Measurements from ENCODE around the gene DENND5B. TPM values are rescaled to one million over a fixed set of nuclear protein-coding genes. Genes with fewer than 3 reads are reported as not detected.

DENND5B gene
- total RNA-seq, 8 experiments from 2014 or later, result 2.6 to 36.9 (median 18.1) TPM

DNA sequence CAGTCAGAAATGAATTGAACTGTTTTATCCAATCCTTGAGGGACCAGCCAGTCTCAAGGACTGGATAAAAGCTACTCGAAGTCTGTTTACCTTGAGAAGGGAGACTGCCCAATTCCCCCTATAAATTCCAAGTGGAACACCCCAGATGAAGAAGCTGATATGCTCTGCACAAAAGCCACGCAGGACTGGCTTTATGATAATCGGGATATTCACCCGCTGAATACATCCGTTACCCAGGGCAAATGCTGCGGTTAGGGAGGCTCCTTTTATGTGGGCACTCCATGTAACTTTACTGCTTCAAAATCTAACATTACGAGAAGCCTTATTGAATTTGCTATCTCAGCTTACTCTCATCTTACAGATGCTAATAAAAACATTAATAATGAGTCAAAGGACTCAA, 119.1 kb downstream of the DENND5B start:
- Histone ChIP-seq H3K4me3 (no peak overlapping the region), H3K4me1 (replicated peaks in 1 of 2) (no peaks in the 10 kb centered on the region), H3K27ac (no peak overlapping the region)
- in situ Hi-C loops (cut with MboI; ENCODE audit: low pct_unique_long_range_greater_than_20kb in 2 of 9, low sequenced_read_pairs in 9 of 9, unreplicated experiment in 9 of 9), result no loop called here
- WGBS, 10 experiments, result 80 to 100% (median 90%) methylated on average over 1 to 6 of the region's 7 CpGs; no CpG with 5 or more reads in 1 of the 10 experiments
- peak in 1 of 8 experiments; percentile 17 for ATAC-seq (replicated peaks in 6 of 8)

DNA sequence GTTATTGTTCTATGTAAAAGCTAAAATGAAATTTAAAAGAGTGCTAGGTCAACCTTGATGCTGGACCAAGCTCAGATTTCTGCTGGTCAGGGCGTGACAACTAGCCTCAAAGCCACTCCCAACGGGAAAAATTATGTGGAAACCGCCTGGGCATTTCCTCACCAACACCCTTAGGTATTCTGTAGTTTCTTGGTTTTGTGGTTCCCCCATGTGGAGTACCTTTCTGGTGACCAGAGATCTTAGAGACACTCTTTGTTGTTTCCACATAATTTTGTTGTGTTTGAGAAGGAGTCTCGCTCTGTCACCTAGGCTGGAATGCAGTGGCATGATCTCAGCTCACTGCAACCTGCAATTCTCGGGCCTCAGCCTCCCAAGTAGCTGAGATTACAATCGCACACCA, 119.9 kb downstream of the DENND5B start:
- no peak for ATAC-seq (replicated peaks in 6 of 8)
- Histone ChIP-seq H3K4me3 (no peak overlapping the region), H3K27ac (no peak overlapping the region), H3K4me1 (replicated peaks in 1 of 2) (no peaks in the 10 kb centered on the region)
- in situ Hi-C loops (cut with MboI; ENCODE audit: low pct_unique_long_range_greater_than_20kb in 2 of 9, low sequenced_read_pairs in 9 of 9, unreplicated experiment in 9 of 9), result no loop called here
- 50 to 100% (median 90%) methylated on average over 1 to 3 of the region's 6 CpGs; no CpG with 5 or more reads in 1 of the 10 experiments for WGBS, 10 experiments

DNA sequence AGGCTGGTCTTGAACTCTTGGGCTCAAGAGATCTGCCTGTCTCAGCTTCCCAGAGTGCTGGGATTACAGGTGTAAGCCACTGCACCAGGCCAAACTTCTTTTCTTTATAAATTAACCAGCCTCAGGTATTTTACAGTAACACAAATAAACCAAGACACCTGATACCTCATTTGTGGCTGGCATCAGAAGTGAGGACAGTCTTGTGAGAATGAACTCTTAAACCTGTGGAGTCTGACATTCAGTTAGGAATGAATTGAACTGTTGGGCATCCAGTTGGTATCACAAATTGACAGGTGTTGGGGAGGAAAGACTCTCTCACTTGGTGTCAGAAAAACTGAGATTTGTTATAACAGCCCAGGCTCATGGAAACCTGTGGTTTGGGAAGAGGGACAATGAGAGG, 120.5 kb downstream of the DENND5B start:
- no peak overlapping the region for H3K27ac ChIP-seq
- no peak overlapping the region for H3K4me3 ChIP-seq
- in situ Hi-C loops (cut with MboI; ENCODE audit: low pct_unique_long_range_greater_than_20kb in 2 of 9, low sequenced_read_pairs in 9 of 9, unreplicated experiment in 9 of 9), result no loop called here
- H3K4me1 ChIP-seq (replicated peaks in 1 of 2), result no peaks in the 10 kb centered on the region
- ATAC-seq (replicated peaks in 6 of 8), result no peak

DNA sequence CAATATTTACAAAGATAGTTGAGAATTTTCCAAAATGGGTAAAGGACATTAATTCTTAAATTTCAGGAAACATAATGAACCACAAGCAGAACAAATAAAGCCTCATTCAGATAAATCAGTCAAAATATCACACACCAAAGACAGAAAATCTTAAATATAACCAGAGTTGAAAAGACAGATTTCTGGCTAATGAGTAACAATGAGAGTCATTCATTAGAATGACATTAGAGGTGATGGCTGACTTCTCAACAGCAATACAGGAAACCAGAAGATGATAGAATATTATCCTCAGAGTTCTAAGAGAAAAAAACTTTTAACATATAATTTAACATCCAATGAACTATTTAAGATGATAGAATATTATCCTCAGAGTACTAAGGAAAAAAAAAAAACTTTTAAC, 124.2 kb downstream of the DENND5B start:
- no peak overlapping the region for H3K27ac ChIP-seq
- no peak overlapping the region for H3K4me3 ChIP-seq
- no peak for ATAC-seq (replicated peaks in 6 of 8)
- H3K4me1 ChIP-seq (replicated peaks in 1 of 2), result no peaks in the 10 kb centered on the region
- in situ Hi-C loops (cut with MboI; ENCODE audit: low pct_unique_long_range_greater_than_20kb in 2 of 9, low sequenced_read_pairs in 9 of 9, unreplicated experiment in 9 of 9), result no loop called here

- H3K27ac ChIP-seq, result no peak overlapping the region
- H3K4me3 ChIP-seq, result no peak overlapping the region
- no peak for ATAC-seq (replicated peaks in 6 of 8)
- no peaks in the 10 kb centered on the region for H3K4me1 ChIP-seq (replicated peaks in 1 of 2)
- in situ Hi-C loops (cut with MboI; ENCODE audit: low pct_unique_long_range_greater_than_20kb in 2 of 9, low sequenced_read_pairs in 9 of 9, unreplicated experiment in 9 of 9), result no loop called here
- WGBS, 10 experiments, result 100% methylated on average over 1 of the region's 2 CpGs; no CpG with 5 or more reads in 8 of the 10 experiments
Observed at GRCh38 chr12:31465002-31465401, 125.9 kb downstream of the DENND5B start.

DNA sequence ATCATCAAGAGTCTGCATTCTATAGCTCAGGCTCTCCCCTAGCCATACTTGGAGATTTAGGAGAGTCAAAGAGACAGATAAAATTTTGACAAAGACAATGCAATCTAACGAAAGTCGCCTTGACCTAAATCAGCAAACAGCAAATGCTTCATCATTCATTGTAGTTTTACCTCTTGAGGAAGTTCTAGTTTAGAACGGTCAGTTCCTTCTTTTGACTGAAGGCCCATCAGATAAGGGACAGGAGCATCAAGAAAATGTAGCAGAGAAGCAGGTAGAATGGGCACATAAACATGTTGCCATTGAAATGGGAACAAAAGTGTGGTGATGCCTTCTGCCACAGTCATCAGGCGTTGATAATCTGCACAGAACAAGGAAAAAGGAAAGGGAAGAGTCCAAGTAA, 130.9 kb downstream of the DENND5B start:
- ATAC-seq (replicated peaks in 6 of 8), result no peak
- Histone ChIP-seq H3K4me3 (no peak overlapping the region), H3K4me1 (replicated peaks in 1 of 2) (no peaks in the 10 kb centered on the region), H3K27ac (no peak overlapping the region)
- 86 to 100% (median 92%) methylated on average over 2 to 4 of the region's 4 CpGs for WGBS, 10 experiments
- in situ Hi-C loops (cut with MboI; ENCODE audit: low pct_unique_long_range_greater_than_20kb in 2 of 9, low sequenced_read_pairs in 9 of 9, unreplicated experiment in 9 of 9), result no loop called here

DNA sequence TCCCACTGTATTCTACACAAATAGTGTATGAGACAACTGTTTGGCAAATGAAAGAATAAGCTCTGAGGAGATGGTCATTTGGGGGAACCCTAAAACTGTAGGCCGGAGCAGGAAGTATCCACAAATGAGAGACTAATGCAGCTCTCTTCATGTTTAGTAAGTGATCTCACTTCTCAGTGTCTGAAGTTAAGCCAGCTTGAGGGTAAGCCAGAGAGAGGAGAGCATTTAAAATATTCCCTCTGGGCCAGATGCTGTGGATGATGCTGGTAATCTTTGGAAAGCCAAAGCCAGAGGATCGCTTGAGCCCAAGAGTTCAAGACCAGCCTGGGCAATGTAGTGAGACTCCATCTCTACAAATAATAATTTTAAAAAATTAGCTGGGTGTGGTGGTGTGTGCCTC, 134.4 kb downstream of the DENND5B start:
- Histone ChIP-seq H3K27ac (no peak overlapping the region), H3K4me3 (no peak overlapping the region), H3K4me1 (replicated peaks in 1 of 2) (no peaks in the 10 kb centered on the region)
- no peak for ATAC-seq (replicated peaks in 6 of 8)
- WGBS, 10 experiments, result 48 to 100% (median 100%) methylated on average over 1 to 2 of the region's 2 CpGs; no CpG with 5 or more reads in 3 of the 10 experiments
- in situ Hi-C loops (cut with MboI; ENCODE audit: low pct_unique_long_range_greater_than_20kb in 2 of 9, low sequenced_read_pairs in 9 of 9, unreplicated experiment in 9 of 9), result no loop called here

DNA sequence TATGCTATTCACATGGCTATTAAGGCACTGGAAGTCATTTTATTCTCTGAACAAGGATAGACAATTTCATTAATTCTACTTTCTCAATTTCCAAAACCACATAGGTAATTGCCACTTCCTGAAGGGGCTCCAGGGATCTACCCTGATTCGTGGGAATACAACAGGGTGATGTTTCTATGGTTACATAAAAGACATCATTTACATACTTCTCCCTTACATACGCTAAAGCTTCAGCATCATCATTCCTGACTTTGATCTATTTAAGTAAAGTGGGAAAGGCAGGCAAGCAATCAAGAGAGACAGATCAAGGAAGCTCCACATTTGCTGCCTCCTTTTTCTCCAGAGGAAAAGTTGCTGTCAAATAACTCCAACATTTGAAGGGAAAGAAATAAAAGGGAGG, 146.2 kb downstream of the DENND5B start:
- no peak for ATAC-seq (replicated peaks in 6 of 8)
- in situ Hi-C loops (cut with MboI; ENCODE audit: low pct_unique_long_range_greater_than_20kb in 2 of 9, low sequenced_read_pairs in 9 of 9, unreplicated experiment in 9 of 9), result no loop called here
- no peak overlapping the region for H3K4me3 ChIP-seq
- H3K4me1 ChIP-seq (replicated peaks in 1 of 2), result no peaks in the 10 kb centered on the region
- WGBS, 10 experiments, result 38 to 100% (median 71%) methylated on average over 1 to 2 of the region's 2 CpGs; no CpG with 5 or more reads in 1 of the 10 experiments
- H3K27ac ChIP-seq, result no peak overlapping the region

- in situ Hi-C loops (cut with MboI; ENCODE audit: low pct_unique_long_range_greater_than_20kb in 2 of 9, low sequenced_read_pairs in 9 of 9, unreplicated experiment in 9 of 9), result no loop called here
- no peak for ATAC-seq (replicated peaks in 6 of 8)
- Histone ChIP-seq H3K4me3 (no peak overlapping the region), H3K27ac (no peak overlapping the region), H3K4me1 (replicated peaks in 1 of 2) (no peaks in the 10 kb centered on the region)
- WGBS, 10 experiments, result 33 to 92% (median 83%) methylated on average over 1 to 2 of the region's 4 CpGs; no CpG with 5 or more reads in 3 of the 10 experiments
Observed at GRCh38 chr12:31440586-31440985, 150.3 kb downstream of the DENND5B start.

DNA sequence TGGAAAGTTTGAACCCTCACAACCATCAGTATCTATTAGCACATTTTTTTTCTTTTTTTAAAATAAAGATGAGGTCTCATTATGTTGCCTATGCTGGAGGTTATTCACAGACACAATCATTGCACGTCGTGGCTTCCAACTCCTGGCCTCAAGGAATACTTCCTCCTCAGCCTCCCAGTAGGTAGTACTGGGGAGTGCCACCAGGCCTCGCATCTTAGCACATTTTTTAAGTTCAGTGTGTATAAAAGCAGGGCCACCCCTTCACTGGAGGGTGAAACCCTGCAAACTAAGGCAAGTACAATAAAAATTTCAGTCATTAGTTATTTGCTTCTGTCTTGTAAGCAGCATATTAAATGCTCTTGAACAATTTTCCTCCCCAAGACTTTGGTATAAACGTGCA, 150.8 kb downstream of the DENND5B start:
- no peak for ATAC-seq (replicated peaks in 6 of 8)
- 0 to 100% (median 89%) methylated on average over 1 to 4 of the region's 4 CpGs; no CpG with 5 or more reads in 2 of the 10 experiments for WGBS, 10 experiments

GRCh38 chr12:31431721-31432240, 159.2 kb downstream of the DENND5B start:
- WGBS, 10 experiments, result 0 to 100% (median 68%) methylated on average over 1 to 2 of the region's 2 CpGs; no CpG with 5 or more reads in 1 of the 10 experiments
- Histone ChIP-seq H3K4me3 (no peak overlapping the region), H3K4me1 (replicated peaks in 1 of 2) (no peaks in the 10 kb centered on the region), H3K27ac (no peak overlapping the region)
- in situ Hi-C loops (cut with MboI; ENCODE audit: low pct_unique_long_range_greater_than_20kb in 2 of 9, low sequenced_read_pairs in 9 of 9, unreplicated experiment in 9 of 9), result no loop called here
- no peak for ATAC-seq (replicated peaks in 6 of 8)

More for the DNA sequence above, 150.8 kb downstream of the DENND5B start:
- Histone ChIP-seq H3K4me3 (no peak overlapping the region), H3K4me1 (replicated peaks in 1 of 2) (no peaks in the 10 kb centered on the region), H3K27ac (no peak overlapping the region)
- in situ Hi-C loops (cut with MboI; ENCODE audit: low pct_unique_long_range_greater_than_20kb in 2 of 9, low sequenced_read_pairs in 9 of 9, unreplicated experiment in 9 of 9), result no loop called here

GRCh38 chr12:31423405-31423804, 167.5 kb downstream of the DENND5B start:
- no peak for ATAC-seq (replicated peaks in 6 of 8)
- WGBS, 10 experiments, result 40 to 100% (median 87%) methylated on average over 1 of the region's 1 CpG; no CpG with 5 or more reads in 4 of the 10 experiments
- no peak overlapping the region for H3K27ac ChIP-seq
- no peaks in the 10 kb centered on the region for H3K4me1 ChIP-seq (replicated peaks in 1 of 2)
- no peak overlapping the region for H3K4me3 ChIP-seq
- in situ Hi-C loops (cut with MboI; ENCODE audit: low pct_unique_long_range_greater_than_20kb in 2 of 9, low sequenced_read_pairs in 9 of 9, unreplicated experiment in 9 of 9), result loop anchor here in 3 of 9 experiments (25.0 kb wide), 1 partner anchor 214 kb away; no protein-coding TSS in a partner anchor

DNA sequence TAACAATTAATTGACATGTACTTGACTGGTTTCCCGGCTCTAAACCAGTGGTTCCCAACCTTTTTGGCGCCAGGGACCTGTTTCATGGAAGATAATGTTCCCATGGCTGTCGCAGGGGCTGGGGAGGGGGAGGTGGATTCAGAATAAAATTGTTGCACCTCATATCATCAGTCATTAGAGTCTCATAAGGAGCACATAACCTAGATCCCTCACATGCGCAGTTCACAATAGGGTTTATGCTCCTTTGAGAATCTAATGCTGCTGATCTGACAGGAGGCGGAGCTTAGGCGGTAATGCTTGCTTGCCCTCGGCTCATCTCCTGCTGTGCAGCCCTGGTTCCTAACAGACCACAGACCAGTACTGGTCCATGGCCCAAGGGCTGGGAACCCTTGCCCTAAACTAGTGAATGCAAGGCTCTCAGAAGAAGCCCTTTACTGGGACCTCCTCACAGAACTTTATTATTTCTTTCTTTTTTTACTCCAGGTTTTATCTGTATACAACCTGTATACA, 178.6 kb downstream of the DENND5B start:
- Histone ChIP-seq H3K4me3 (no peak overlapping the region), H3K4me1 (replicated peaks in 1 of 2) (peaks cover 0 to 4% of the 10 kb centered on the region in 2 donors), H3K27ac (no peak overlapping the region)
- no peak for ATAC-seq (replicated peaks in 6 of 8)
- in situ Hi-C loops (cut with MboI; ENCODE audit: low pct_unique_long_range_greater_than_20kb in 2 of 9, low sequenced_read_pairs in 9 of 9, unreplicated experiment in 9 of 9), result loop anchor here in 3 of 9 experiments (25.0 kb wide), 1 partner anchor 225 kb away; no protein-coding TSS in a partner anchor
- 66 to 100% (median 73%) methylated on average over 1 to 6 of the region's 7 CpGs; no CpG with 5 or more reads in 4 of the 10 experiments for WGBS, 10 experiments

DNA sequence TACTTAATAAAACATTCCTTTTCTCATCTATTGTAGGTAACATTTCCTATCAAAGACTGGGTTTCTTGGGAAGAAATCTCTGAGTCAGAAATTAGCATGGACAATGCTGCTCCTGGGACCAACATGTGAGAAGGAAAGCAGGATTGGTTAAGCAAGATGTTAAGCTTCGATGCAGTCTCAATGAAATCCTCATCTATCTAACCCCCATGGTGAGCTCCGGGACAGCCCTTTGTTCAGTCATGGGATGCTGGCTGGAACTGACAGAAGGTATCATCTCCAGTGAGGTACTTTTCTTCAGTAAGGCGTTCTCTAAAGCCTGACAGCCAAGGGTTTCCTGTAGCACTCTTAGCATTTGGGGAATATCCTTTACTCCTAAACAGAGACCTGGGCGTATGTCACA, 182.2 kb downstream of the DENND5B start:
- ATAC-seq (replicated peaks in 6 of 8), result peak in 1 of 8 experiments; percentile 16
- H3K4me1 ChIP-seq (replicated peaks in 1 of 2), result peaks cover 0 to 4% of the 10 kb centered on the region in 2 donors
- no peak overlapping the region for H3K27ac ChIP-seq
- in situ Hi-C loops (cut with MboI; ENCODE audit: low pct_unique_long_range_greater_than_20kb in 2 of 9, low sequenced_read_pairs in 9 of 9, unreplicated experiment in 9 of 9), result loop anchor here in 8 of 9 experiments (10.0 to 25.0 kb wide), 2 partner anchors 226 to 229 kb away; no protein-coding TSS in a partner anchor
- H3K4me3 ChIP-seq, result no peak overlapping the region
- 20 to 95% (median 58%) methylated on average over 1 to 4 of the region's 4 CpGs; no CpG with 5 or more reads in 1 of the 10 experiments for WGBS, 10 experiments

All from motor neuron (in vitro differentiated cells).